Measurements from ENCODE around the gene PRKCQ. TPM values are rescaled to one million over a fixed set of nuclear protein-coding genes. Genes with fewer than 3 reads are reported as not detected.

The PRKCQ gene
- total and polyA plus RNA-seq, 11 donors, result 0.04 to 2.0 (median 0.13) TPM; not detected in 1

- no peak for ATAC-seq
- intact Hi-C loops (cut with DNase I), result no loop called here
- H3K4me1 ChIP-seq, result peaks cover 0 to 26% (median 0%) of the 10 kb centered on the region in 12 donors
- H3K27ac ChIP-seq, result no peak overlapping the region
- H3K9me3 ChIP-seq, result no peaks in the 10 kb centered on the region
- DNase-seq, result no peak
- no peaks in the 10 kb centered on the region for H3K36me3 ChIP-seq
- H3K4me3 ChIP-seq, result no peak overlapping the region
- TF ChIP-seq POLR2A (IDR thresholded peaks at IDR 0.05), result no peak
- TF ChIP-seq, protein P1, sequence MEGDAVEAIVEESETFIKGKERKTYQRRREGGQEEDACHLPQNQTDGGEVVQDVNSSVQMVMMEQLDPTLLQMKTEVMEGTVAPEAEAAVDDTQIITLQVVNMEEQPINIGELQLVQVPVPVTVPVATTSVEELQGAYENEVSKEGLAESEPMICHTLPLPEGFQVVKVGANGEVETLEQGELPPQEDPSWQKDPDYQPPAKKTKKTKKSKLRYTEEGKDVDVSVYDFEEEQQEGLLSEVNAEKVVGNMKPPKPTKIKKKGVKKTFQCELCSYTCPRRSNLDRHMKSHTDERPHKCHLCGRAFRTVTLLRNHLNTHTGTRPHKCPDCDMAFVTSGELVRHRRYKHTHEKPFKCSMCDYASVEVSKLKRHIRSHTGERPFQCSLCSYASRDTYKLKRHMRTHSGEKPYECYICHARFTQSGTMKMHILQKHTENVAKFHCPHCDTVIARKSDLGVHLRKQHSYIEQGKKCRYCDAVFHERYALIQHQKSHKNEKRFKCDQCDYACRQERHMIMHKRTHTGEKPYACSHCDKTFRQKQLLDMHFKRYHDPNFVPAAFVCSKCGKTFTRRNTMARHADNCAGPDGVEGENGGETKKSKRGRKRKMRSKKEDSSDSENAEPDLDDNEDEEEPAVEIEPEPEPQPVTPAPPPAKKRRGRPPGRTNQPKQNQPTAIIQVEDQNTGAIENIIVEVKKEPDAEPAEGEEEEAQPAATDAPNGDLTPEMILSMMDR (IDR thresholded peaks at IDR 0.05), result no peak
- H3K27me3 ChIP-seq, result peaks cover 0 to 67% (median 15%) of the 10 kb centered on the region in 9 donors
- WGBS, 4 donors, result 72 to 89% (median 80%) methylated on average over 2 of the region's 2 CpGs
Measured at GRCh38 chr10:6574664-6575176, 5.4 kb downstream of the PRKCQ start.

- H3K4me1 ChIP-seq, result peaks cover 0 to 6% (median 0%) of the 10 kb centered on the region in 12 donors
- H3K27me3 ChIP-seq, result peaks cover 0 to 38% (median 0%) of the 10 kb centered on the region in 9 donors
- no peaks in the 10 kb centered on the region for H3K36me3 ChIP-seq
- 65 to 72% (median 68%) methylated on average over 11 of the region's 11 CpGs for WGBS, 4 donors
- DNase-seq, result no peak
- no peaks in the 10 kb centered on the region for H3K9me3 ChIP-seq
- ATAC-seq, result no peak
- no peak overlapping the region for H3K27ac ChIP-seq
- no peak overlapping the region for H3K4me3 ChIP-seq
- intact Hi-C loops (cut with DNase I), result no loop called here
- TF ChIP-seq, protein P1 (IDR thresholded peaks at IDR 0.05), result no peak
Measured at GRCh38 chr10:6570893-6571292, 9.2 kb downstream of the PRKCQ start.

- TF ChIP-seq, protein P1 (IDR thresholded peaks at IDR 0.05), result no peak
- no peak for TF ChIP-seq POLR2A (IDR thresholded peaks at IDR 0.05)
- ATAC-seq (no peak), DNase-seq (no peak)
- Histone ChIP-seq H3K9me3 (no peaks in the 10 kb centered on the region), H3K27ac (no peak overlapping the region), H3K36me3 (no peaks in the 10 kb centered on the region), H3K27me3 (peaks cover 0 to 35% (median 0%) of the 10 kb centered on the region in 9 donors), H3K4me3 (no peak overlapping the region), H3K4me1 (peaks cover 0 to 22% (median 0%) of the 10 kb centered on the region in 12 donors)
- 55 to 68% (median 65%) methylated on average over 7 of the region's 7 CpGs for WGBS, 4 donors
- intact Hi-C loops (cut with DNase I), result no loop called here
Measured at GRCh38 chr10:6569259-6569658, 10.8 kb downstream of the PRKCQ start.

- intact Hi-C loops (cut with DNase I), result no loop called here
- 91 to 94% (median 92%) methylated on average over 8 of the region's 8 CpGs for WGBS, 4 donors
Measured at GRCh38 chr10:6567884-6568283, 12.2 kb downstream of the PRKCQ start.

More at GRCh38 chr10:6567884-6568283, 12.2 kb downstream of the PRKCQ start:
- no peak overlapping the region for H3K4me3 ChIP-seq
- H3K27me3 ChIP-seq, result peaks cover 0 to 37% (median 4%) of the 10 kb centered on the region in 9 donors
- H3K36me3 ChIP-seq, result no peaks in the 10 kb centered on the region
- ATAC-seq (no peak), DNase-seq (no peak)
- H3K9me3 ChIP-seq, result no peaks in the 10 kb centered on the region
- H3K27ac ChIP-seq, result no peak overlapping the region
- no peak for TF ChIP-seq POLR2A (IDR thresholded peaks at IDR 0.05)
- TF ChIP-seq, protein P1 (IDR thresholded peaks at IDR 0.05), result no peak
- peaks cover 0 to 33% (median 0%) of the 10 kb centered on the region in 12 donors for H3K4me1 ChIP-seq
